GM18951 (cell line): Measurements from ENCODE around the gene TP53TG5.
"Not testable (repeated sequence)": the region's sequence is repeated elsewhere in the genome, so short reads cannot be mapped to it uniquely, and the experiment has no call there.

Experiments used
- POLR2A ChIP-seq: IDR thresholded peaks from 4 replicates; pipeline ENCODE4 v1.6.1; 2011; ENCODE audit warnings: mild to moderate bottlenecking; ENCODE audit not compliant: insufficient read length, insufficient read depth; ENCODE audit errors: extremely low read depth
- in situ Hi-C: fragments of 300-500 bp; cut with MboI; formaldehyde crosslinking; loops from one replicate; pipeline ENCODE4 v1.12.0; 2022; ENCODE audit warnings: low sequenced_read_pairs, mixed read lengths, inconsistent platforms; ENCODE audit not compliant: unreplicated experiment

TP53TG5 gene

DNA sequence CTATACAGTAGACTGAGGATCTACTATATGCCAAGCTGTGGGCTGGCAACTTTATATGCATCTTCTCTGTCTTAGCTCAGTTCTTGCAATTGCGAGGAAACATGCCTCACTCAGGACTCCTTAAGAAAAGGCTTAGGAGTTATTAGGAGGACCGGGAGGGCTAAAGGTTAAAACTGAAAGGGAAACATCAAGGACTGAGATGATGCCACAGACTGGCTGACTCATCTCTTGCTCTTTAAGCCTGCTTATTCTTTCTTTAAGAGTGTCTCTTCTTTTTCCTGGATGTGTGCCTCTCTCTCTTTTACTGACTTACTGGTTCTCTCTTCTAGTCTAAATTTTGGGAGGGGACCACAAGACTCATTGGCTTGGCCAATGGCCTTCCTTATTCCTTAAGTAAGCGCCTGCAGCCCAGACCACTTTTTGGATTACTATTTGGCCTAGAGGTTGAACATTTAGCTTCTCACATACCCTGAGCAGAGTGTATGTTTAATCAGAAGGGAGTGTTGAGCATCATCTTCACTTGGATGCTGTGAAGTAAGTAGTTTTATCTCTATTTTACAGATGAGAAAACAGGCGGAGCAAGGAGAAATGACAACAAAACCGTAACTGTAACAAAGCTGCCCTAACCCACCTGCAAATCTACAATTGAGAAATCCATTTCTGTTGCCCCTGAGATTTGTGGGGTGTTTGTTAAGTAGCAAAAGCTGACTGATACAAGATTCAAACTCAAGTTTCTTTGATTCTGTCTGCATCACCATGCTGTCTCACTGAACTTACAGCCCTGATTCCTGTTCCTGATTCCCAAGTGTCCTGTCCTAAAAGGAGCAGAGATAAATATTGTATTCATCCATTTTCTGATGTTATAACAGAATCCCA, 22.7 kb downstream of the TP53TG5 start:
- TF ChIP-seq POLR2A, result no peak
- in situ Hi-C loops, result no loop called here

GRCh38 chr20:45354423-45355208, 23.5 kb downstream of the TP53TG5 start:
- in situ Hi-C loops, result no loop called here
- no peak for TF ChIP-seq POLR2A

DNA sequence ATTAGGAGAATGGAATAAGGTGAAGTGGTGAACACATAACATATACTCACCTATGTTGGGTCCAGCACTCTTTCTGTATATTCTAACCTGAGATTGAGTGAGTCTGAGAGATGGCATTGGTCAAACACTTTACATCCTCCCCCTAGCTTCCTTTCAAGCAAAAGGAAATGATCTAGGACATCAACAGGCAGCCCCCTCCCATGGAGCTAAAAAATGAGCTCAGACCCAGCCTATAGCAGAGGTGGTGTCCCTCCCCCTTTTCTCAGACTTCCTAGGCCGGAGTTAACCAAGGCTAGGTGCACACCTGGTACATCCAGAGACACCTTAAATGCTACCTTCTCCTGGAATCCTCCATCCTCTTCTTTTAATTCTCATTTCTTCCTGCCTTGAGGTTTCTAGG, 24.4 kb downstream of the TP53TG5 start:
- in situ Hi-C loops, result no loop called here

GRCh38 chr20:45352729-45353128, 25.4 kb downstream of the TP53TG5 start:
- no peak for TF ChIP-seq POLR2A
- in situ Hi-C loops, result no loop called here

More for the DNA sequence above, 24.4 kb downstream of the TP53TG5 start:
- TF ChIP-seq POLR2A, result no peak

DNA sequence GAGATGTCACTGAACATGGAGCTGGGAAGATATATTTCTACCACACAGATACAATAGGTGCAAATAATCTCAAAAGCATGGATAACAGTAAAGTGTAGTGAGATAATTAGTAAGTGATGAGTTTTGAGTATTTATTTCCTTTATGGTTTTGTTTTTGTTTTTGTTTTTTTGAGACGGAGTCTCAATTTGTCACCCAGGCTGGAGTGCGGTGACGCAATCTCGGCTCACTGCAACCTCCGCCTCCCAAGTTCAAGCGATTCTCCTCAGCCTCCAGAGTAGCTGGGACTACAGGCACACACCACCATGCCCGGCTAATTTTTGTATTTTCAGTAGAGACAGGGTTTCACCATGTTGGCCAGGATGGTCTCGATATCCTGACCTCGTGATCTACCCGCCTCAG, 27.3 kb downstream of the TP53TG5 start:
- in situ Hi-C loops, result not testable (repeated sequence)

GRCh38 chr20:45350217-45350616, 27.9 kb downstream of the TP53TG5 start:
- in situ Hi-C loops, result no loop called here
- TF ChIP-seq POLR2A, result no peak

DNA sequence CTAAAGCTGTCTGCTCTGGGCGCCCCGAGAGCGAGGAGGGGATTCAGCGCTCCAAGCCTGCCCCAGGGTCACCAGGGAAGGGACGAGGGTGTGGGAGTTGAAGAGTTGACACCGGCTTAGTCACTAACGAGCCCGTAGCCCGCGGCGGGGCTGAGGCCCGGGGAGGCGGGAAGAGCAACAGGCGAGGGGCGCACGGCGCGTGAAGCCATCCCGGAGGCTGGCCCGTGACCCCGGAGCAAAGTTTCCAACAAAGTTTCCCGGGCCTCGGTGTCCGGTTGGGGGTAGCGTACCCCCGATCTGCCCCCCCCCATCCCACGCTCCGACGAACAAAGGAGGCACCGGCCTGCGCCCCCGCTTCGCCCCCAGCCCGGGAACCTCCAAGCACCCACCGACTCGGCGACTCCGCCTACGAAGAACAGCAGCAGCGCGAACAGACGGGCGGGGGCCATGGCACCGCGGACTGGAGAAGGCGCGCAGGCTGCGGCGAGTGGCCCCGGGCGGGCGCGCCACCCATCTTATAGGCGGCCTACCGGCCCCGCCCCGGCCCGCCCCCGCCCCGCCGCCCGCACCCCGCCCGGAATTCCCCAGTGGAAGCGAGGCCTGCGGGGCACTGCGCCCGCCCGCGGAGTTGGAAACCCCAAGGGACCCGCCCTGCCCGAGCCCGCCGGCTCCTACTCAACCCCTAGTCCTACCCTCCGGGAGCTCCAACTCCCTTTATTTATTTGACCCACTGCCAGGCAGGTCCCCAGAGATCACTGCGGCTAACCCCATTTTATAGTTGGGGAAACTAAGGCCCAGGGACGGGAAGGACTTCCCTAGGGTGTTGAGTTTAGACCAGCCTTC, 30.0 kb downstream of the TP53TG5 start, which contains the start of gene SDC4:
Gene SDC4 (minus strand): TSS at position 489 of the 843 bp plus-strand sequence. CDS start 40 bp downstream, at position 449.
- TF ChIP-seq POLR2A, result peak; percentile 75
- in situ Hi-C loops, result loop anchor here (25.0 kb wide), 1 partner anchor 439 kb away; the partner anchor contains the start of genes DNTTIP1 and WFDC3

GRCh38 chr20:45347297-45347935, 30.7 kb downstream of the TP53TG5 start:
- TF ChIP-seq POLR2A, result no peak
- in situ Hi-C loops, result loop anchor here (25.0 kb wide), 1 partner anchor 440 kb away; the partner anchor contains the start of genes DNTTIP1 and WFDC3

- in situ Hi-C loops, result loop anchor here (25.0 kb wide), 1 partner anchor 440 kb away; the partner anchor contains the start of genes DNTTIP1 and WFDC3
- TF ChIP-seq POLR2A, result no peak
These were observed 31.3 kb downstream of the TP53TG5 start for GRCh38 chr20:45346851-45347250.

DNA sequence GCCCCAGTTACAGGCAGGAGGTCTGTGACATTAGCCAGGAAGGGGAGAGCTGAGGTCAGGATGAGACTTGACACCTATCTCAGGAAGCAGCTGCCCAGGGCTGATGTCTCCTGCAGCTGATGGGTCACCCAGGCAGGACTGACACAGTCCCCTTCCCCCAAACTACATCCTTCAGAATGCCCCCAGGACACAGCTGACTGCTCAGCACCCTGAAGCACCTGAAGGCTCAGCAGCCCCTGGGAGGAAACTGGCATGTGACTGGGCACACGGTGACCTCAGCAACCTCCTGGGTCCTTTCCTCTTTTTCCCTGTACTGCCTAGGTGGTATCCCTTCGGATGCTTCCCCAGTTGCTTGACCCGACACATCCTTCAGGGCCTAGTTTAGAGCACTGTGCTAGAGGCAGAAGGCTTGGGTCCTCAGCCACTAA, 31.8 kb downstream of the TP53TG5 start:
- in situ Hi-C loops, result loop anchor here (25.0 kb wide), 1 partner anchor 441 kb away; the partner anchor contains the start of genes DNTTIP1 and WFDC3
- TF ChIP-seq POLR2A, result no peak

- in situ Hi-C loops, result loop anchor here (25.0 kb wide), 1 partner anchor 442 kb away; the partner anchor contains the start of genes DNTTIP1 and WFDC3
- no peak for TF ChIP-seq POLR2A
These were observed 32.8 kb downstream of the TP53TG5 start for GRCh38 chr20:45345104-45345936.
